Hypothalamus (tissue), 51 donors: ENCODE results near the gene ITGB5.
"Not testable (repeated sequence)": the region's sequence is repeated elsewhere in the genome, so short reads cannot be mapped to it uniquely, and the experiment has no call there.

Experiments
- DNase-seq, 51 donors: peaks; one replicate each; lab custom pipeline; 2025; lab: John Stamatoyannopoulos, UW

The ITGB5 gene

GRCh38 chr3:124763206-124763605, 124.0 kb downstream of the ITGB5 start:
- no peak for DNase-seq

GRCh38 chr3:124762661-124763011, 124.5 kb downstream of the ITGB5 start:
- DNase-seq = no peak

GRCh38 chr3:124761935-124762660, 125.1 kb downstream of the ITGB5 start:
- no peak for DNase-seq

GRCh38 chr3:124761250-124761796, 125.8 kb downstream of the ITGB5 start:
- DNase-seq = peak in 50 of 51 donors; percentile 18 to 96 (median 68)

GRCh38 chr3:124760601-124761000, 126.6 kb downstream of the ITGB5 start:
- no peak for DNase-seq

- DNase-seq = no peak
Observed at GRCh38 chr3:124759666-124760401, 127.3 kb downstream of the ITGB5 start.

- no peak for DNase-seq
Observed at GRCh38 chr3:124758851-124759635, 128.1 kb downstream of the ITGB5 start.

- DNase-seq = not testable (repeated sequence)
Observed at GRCh38 chr3:124757926-124758325, 129.2 kb downstream of the ITGB5 start.

- no peak for DNase-seq
Observed at GRCh38 chr3:124752051-124752450, 135.1 kb downstream of the ITGB5 start.

- no peak for DNase-seq
Observed at GRCh38 chr3:124751501-124751900, 135.7 kb downstream of the ITGB5 start.

GRCh38 chr3:124749877-124750276, 137.3 kb downstream of the ITGB5 start:
- DNase-seq = not testable (repeated sequence)

GRCh38 chr3:124748560-124749198, 138.5 kb downstream of the ITGB5 start:
- DNase-seq = no peak

- DNase-seq = no peak
Observed at GRCh38 chr3:124747111-124747981, 139.8 kb downstream of the ITGB5 start.

GRCh38 chr3:124745756-124746155, 141.4 kb downstream of the ITGB5 start:
- no peak for DNase-seq

- DNase-seq = no peak
Observed at GRCh38 chr3:124741027-124741426, 146.1 kb downstream of the ITGB5 start.

GRCh38 chr3:124731760-124732159, 155.4 kb downstream of the ITGB5 start:
- DNase-seq = no peak

- no peak for DNase-seq
Observed at GRCh38 chr3:124730941-124731297, 156.2 kb downstream of the ITGB5 start.

- peak; percentile 26 to 93 (median 81) for DNase-seq
Observed at GRCh38 chr3:124730129-124730940, 156.8 kb downstream of the ITGB5 start, which contains the start of gene UMPS. Gene UMPS (plus strand): TSS chr3:124730452. CDS start chr3:124730472, 20 bp downstream.

- no peak for DNase-seq
Observed at GRCh38 chr3:124722589-124722988, 164.6 kb downstream of the ITGB5 start.
